Measurements from ENCODE around the gene RFTN1.

Gene RFTN1

DNA sequence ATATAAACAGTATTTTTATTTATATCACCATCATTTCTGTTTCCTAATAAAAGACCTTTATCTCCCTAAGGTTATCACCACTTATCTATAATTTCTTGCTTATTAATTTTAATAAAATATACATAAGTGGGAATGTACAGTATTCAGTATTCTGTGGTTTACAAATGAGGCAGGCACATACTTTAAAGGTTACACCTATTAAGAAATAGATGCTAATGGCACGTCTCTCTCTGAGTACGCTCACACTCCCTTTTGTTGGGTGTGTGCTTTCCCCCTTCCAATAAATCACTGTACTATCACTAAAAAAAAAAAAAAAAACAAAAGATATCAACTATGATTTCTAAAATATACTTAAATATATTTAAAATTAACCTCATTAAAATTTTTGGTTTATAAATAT, 239.6 kb downstream of the RFTN1 start:
- DNase-seq (ENCODE audit: low read depth in 2 of 2) = no peak
- TF ChIP-seq, protein P1, sequence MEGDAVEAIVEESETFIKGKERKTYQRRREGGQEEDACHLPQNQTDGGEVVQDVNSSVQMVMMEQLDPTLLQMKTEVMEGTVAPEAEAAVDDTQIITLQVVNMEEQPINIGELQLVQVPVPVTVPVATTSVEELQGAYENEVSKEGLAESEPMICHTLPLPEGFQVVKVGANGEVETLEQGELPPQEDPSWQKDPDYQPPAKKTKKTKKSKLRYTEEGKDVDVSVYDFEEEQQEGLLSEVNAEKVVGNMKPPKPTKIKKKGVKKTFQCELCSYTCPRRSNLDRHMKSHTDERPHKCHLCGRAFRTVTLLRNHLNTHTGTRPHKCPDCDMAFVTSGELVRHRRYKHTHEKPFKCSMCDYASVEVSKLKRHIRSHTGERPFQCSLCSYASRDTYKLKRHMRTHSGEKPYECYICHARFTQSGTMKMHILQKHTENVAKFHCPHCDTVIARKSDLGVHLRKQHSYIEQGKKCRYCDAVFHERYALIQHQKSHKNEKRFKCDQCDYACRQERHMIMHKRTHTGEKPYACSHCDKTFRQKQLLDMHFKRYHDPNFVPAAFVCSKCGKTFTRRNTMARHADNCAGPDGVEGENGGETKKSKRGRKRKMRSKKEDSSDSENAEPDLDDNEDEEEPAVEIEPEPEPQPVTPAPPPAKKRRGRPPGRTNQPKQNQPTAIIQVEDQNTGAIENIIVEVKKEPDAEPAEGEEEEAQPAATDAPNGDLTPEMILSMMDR (IDR thresholded peaks at IDR 0.05; ENCODE audit: low read depth, low read length) = no peak
- H3K4me3 ChIP-seq (replicated peaks in 1 of 2; ENCODE audit: low read depth in 2 of 2, low read length in 2 of 2) = no peak overlapping the region

DNA sequence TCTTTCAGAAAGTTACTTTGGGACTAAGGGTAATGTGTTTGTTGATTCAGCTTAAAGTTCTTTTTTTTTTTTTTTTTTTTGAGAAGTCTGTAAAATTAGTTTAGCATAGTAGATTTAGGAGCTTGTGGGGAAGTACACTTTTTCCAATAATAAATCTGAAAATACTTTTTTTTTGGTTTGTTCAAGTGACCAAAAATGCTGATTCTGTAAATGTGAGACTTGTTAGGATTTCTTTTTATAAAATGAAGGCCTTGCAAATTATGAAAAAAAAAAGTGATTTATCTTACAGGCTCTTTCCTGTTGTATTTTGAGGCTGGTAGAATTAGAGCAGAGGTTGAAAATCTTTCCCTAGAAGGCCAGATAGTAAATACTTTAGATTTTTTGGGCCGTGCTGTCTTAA, 240.9 kb downstream of the RFTN1 start:
- DNase-seq (ENCODE audit: low read depth in 2 of 2) = no peak
- no peak overlapping the region for H3K4me3 ChIP-seq (replicated peaks in 1 of 2; ENCODE audit: low read depth in 2 of 2, low read length in 2 of 2)
- TF ChIP-seq, protein P1 (IDR thresholded peaks at IDR 0.05; ENCODE audit: low read depth, low read length) = no peak

DNA sequence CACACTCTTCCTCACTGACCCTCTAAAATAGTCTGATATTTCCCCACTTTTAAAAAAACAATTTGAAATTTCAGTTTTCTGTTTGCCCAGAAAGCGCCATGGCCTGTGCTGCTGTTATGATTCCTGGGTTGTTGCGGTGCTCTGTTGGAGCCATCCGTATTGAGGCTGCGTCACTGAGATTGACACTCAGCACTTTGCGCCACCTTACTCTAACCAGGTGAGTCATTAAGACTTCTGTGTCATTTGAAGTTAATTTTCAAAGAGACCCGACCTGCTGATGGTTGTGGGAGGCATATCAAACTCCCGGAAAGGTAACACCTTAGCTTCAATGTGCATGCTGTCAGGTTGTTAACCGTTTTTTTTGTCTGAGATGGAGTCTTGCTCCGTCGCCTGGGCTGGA, 242.6 kb downstream of the RFTN1 start:
- no peak for DNase-seq (ENCODE audit: low read depth in 2 of 2)
- TF ChIP-seq, protein P1 (IDR thresholded peaks at IDR 0.05; ENCODE audit: low read depth, low read length) = no peak
- H3K4me3 ChIP-seq (replicated peaks in 1 of 2; ENCODE audit: low read depth in 2 of 2, low read length in 2 of 2) = no peak overlapping the region

DNA sequence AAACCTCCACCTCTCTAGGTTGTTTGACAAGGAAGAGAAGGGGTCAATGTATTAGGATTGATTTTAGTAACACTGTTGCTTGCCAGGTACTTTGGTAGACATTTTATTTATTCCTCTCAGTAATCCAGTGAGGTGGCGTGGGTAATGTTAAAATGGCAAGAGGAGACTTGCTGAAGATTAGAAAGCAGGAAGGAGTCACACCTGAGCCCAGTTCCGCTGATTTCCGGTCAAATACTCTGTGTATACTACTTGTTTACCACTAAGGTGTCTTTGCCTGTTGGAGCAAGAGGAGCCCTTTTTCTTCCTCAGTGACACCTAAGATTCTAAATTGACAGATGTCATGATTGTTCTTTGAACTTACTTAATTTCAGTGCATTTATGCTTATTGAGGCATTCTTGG, 246.8 kb downstream of the RFTN1 start:
- TF ChIP-seq, protein P1 (IDR thresholded peaks at IDR 0.05; ENCODE audit: low read depth, low read length) = no peak
- H3K4me3 ChIP-seq (replicated peaks in 1 of 2; ENCODE audit: low read depth in 2 of 2, low read length in 2 of 2) = no peak overlapping the region
- DNase-seq (ENCODE audit: low read depth in 2 of 2) = no peak
